HepG2 (cell line): ENCODE results near the gene CSNK1D. TPM values are rescaled to one million over a fixed set of nuclear protein-coding genes. Genes with fewer than 3 reads are reported as not detected.

Source experiments
- ARID4A ChIP-seq: sonication (generic); formaldehyde crosslinking; IDR thresholded peaks from 2 replicates; pipeline ENCODE4 v1.5.0; 2020; ENCODE audit warnings: mild to moderate bottlenecking, missing genetic modification reagents, borderline replicate concordance
- DNMT3B ChIP-seq: conservative IDR thresholded peaks from 2 replicates; pipeline ENCODE4 v1.6.1; 2016; ENCODE audit warnings: missing biosample characterization, control low read depth
- EP300 ChIP-seq, 3 experiments: sonication (generic) in 1 of 3; formaldehyde crosslinking in 1 of 3; IDR thresholded peaks; 2 replicates each; pipeline versions ENCODE4 v1.5.1 to v1.6.1; 2011 to 2020; ENCODE audit warnings: low read depth in 2 of 3, low read length in 2 of 3, borderline replicate concordance in 1 of 3, improper control_type of control experiment in 1 of 3, mild to moderate bottlenecking in 1 of 3, missing genetic modification reagents in 1 of 3, moderate library complexity in 1 of 3
- HHEX ChIP-seq: IDR thresholded peaks from 2 replicates; pipeline ENCODE4 v1.6.1; 2016; ENCODE audit warnings: control low read depth
- MLLT10 ChIP-seq: sonication (generic); formaldehyde crosslinking; IDR thresholded peaks from 2 replicates; pipeline ENCODE4 v1.4.0; 2020; ENCODE audit warnings: missing genetic modification reagents
- MXD4 ChIP-seq: IDR thresholded peaks from 2 replicates; pipeline ENCODE4 v1.6.1; 2016; ENCODE audit warnings: mild to moderate bottlenecking, missing biosample characterization, missing genetic modification reagents
- MYC ChIP-seq: sonication (generic); formaldehyde crosslinking; IDR thresholded peaks from 2 replicates; pipeline ENCODE4 v1.9.0; 2021; ENCODE audit warnings: missing genetic modification reagents, borderline replicate concordance
- SNRNP70 ChIP-seq: fragments of 200-400 bp; formaldehyde crosslinking; IDR thresholded peaks from 2 replicates; pipeline ENCODE4 v1.6.1; 2017; ENCODE audit warnings: mild to moderate bottlenecking, low read depth, low read length, moderate library complexity
- TEAD3 ChIP-seq: optimal IDR thresholded peaks from 2 replicates; pipeline ENCODE3; 2016; ENCODE audit warnings: borderline replicate concordance
- THAP7 ChIP-seq: sonication (generic); formaldehyde crosslinking; IDR thresholded peaks from 2 replicates; pipeline ENCODE4 v1.8.1; 2023; ENCODE audit warnings: mild to moderate bottlenecking, missing genetic modification reagents
- TOPORS ChIP-seq: sonication (generic); formaldehyde crosslinking; IDR thresholded peaks from 2 replicates; pipeline ENCODE4 v1.8.0; 2023; ENCODE audit warnings: mild to moderate bottlenecking, missing genetic modification reagents
- ZNF281 ChIP-seq: sonication (generic); formaldehyde crosslinking; IDR thresholded peaks from 2 replicates; pipeline ENCODE4 v1.4.0; 2020; ENCODE audit warnings: missing genetic modification reagents, borderline replicate concordance
- ZNF367 ChIP-seq: sonication (generic); formaldehyde crosslinking; IDR thresholded peaks from 2 replicates; pipeline ENCODE4 v1.4.0; 2020; ENCODE audit warnings: missing genetic modification reagents, borderline replicate concordance
- ZNF383 ChIP-seq: sonication (generic); formaldehyde crosslinking; IDR thresholded peaks from 2 replicates; pipeline ENCODE4 v1.4.0; 2020; ENCODE audit warnings: missing genetic modification reagents, mild to moderate bottlenecking, borderline replicate concordance
- ZNF605 ChIP-seq: sonication (generic); formaldehyde crosslinking; IDR thresholded peaks from 2 replicates; pipeline ENCODE4 v1.8.0; 2022; ENCODE audit warnings: mild to moderate bottlenecking, missing genetic modification reagents
- ZNF7 ChIP-seq: IDR thresholded peaks from 2 replicates; pipeline ENCODE4 v1.6.1; 2016; ENCODE audit warnings: missing biosample characterization, missing genetic modification reagents
- ZNF710 ChIP-seq: sonication (generic); formaldehyde crosslinking; IDR thresholded peaks from 2 replicates; pipeline ENCODE4 v1.5.0; 2020; ENCODE audit warnings: mild to moderate bottlenecking, missing genetic modification reagents, borderline replicate concordance
- ZSCAN21 ChIP-seq: sonication (generic); formaldehyde crosslinking; IDR thresholded peaks from 2 replicates; pipeline ENCODE4 v1.8.0; 2022; ENCODE audit warnings: mild to moderate bottlenecking, missing genetic modification reagents, moderate library complexity, borderline replicate concordance
- ZSCAN9 ChIP-seq: IDR thresholded peaks from 2 replicates; pipeline ENCODE4 v1.6.1; 2016; ENCODE audit warnings: borderline replicate concordance
- polyA plus RNA-seq, 8 experiments: library from polyadenylated mRNA; depleted of rRNA in 3 of 8; stranded (reverse) in 7 of 8; unstranded in 1 of 8; fragments of >200 nt; fragmentation: Illumina TruSeq in 4 of 8; extraction: Trizol in 4 of 8; gene quantifications; 2 replicates each; pipeline versions ENCODE4 v1.2.1 to v1.2.3, GENCODE V29; 2011 to 2016; ENCODE audit warnings: low read depth in 4 of 8, missing spikeins in 1 of 8, mixed read lengths in 1 of 8; ENCODE audit not compliant: insufficient read depth in 1 of 8
- total RNA-seq, 5 experiments: library from RNA; depleted of rRNA; stranded (reverse); fragments of >200 nt; fragmentation: Illumina TruSeq; extraction: Trizol; gene quantifications; 2 replicates each; pipeline ENCODE4 v1.2.3, GENCODE V29; 2016; ENCODE audit warnings: low read depth in 1 of 5

CSNK1D gene
- total and polyA plus RNA-seq, 2 of the 13 experiments (the other 11 are each of a cell fraction or from before 2014, with no cell fraction given): 31.5 to 128 TPM

- no peak for TF ChIP-seq ARID4A
- no peak for TF ChIP-seq ZNF281 (CRISPR knock-in tag)
- no peak for TF ChIP-seq SNRNP70
- TF ChIP-seq ZNF383 (CRISPR knock-in tag): no peak
- peak; percentile 39 for TF ChIP-seq TEAD3 (CRISPR knock-in tag)
- peak; percentile 39; the same call in 1 of the 2 replicates for TF ChIP-seq MXD4 (CRISPR knock-in tag)
- TF ChIP-seq EP300 (IDR thresholded peaks at IDR 0.05; ENCODE audit: low read depth in 2 of 2, low read length in 2 of 2): no peak
- 0 out of 2 replicates have a peak, but pooled peaks have one; percentile 31 for TF ChIP-seq EP300 (CRISPR knock-in tag; IDR thresholded peaks at IDR 0.05; ENCODE audit: borderline replicate concordance)
- TF ChIP-seq HHEX (CRISPR knock-in tag): 0 out of 2 replicates have a peak, but pooled peaks have one; percentile 39
- TF ChIP-seq DNMT3B: 0 out of 2 replicates have a peak, but pooled peaks have one; percentile 15
- TF ChIP-seq ZNF710 (CRISPR knock-in tag): no peak
- 0 out of 2 replicates have a peak, but pooled peaks have one; percentile 43 for TF ChIP-seq ZNF367 (CRISPR knock-in tag)
- TF ChIP-seq ZSCAN21 (CRISPR knock-in tag): 0 out of 2 replicates have a peak, but pooled peaks have one; percentile 10
- no peak for TF ChIP-seq MLLT10 (CRISPR knock-in tag)
- no peak for TF ChIP-seq ZNF7 (CRISPR knock-in tag)
- TF ChIP-seq MYC (CRISPR knock-in tag): 0 out of 2 replicates have a peak, but pooled peaks have one; percentile 21
- no peak for TF ChIP-seq TOPORS (CRISPR knock-in tag)
- TF ChIP-seq ZNF605 (CRISPR knock-in tag): peak; percentile 34; the same call in 1 of the 2 replicates
- TF ChIP-seq ZSCAN9 (CRISPR knock-in tag): no peak
- no peak for TF ChIP-seq THAP7 (CRISPR knock-in tag)
Observed at GRCh38 chr17:82294064-82294773, 20.7 kb upstream of the CSNK1D start (continued).
